Panc1 (cell line): ENCODE data around the gene ZNF90. TPM values are rescaled to one million over a fixed set of nuclear protein-coding genes. Genes with fewer than 3 reads are reported as not detected.
A peak's percentile ranks its signal among the peaks of the same experiment; 100 is the strongest.

Experiments
- ATAC-seq: fragments of 200-7000 bp; cut with Tn5 transposase; 2 replicates; pipeline ENCODE4 v1.9.1; 2020; ENCODE audit warnings: mild to moderate bottlenecking, moderate library complexity
- BruUV-seq: library from RNA; stranded (reverse); fragments of 400-500 nt; replicated peaks from 2 replicates; lab custom pipeline; 2021; lab: Mats Ljungman, UMichigan
- CTCF ChIA-PET: fragments of 300-600 bp; sonication (Branson Sonifier 250); formaldehyde crosslinking; loops from one replicate; lab custom pipeline; 2022; ENCODE audit warnings: antibody characterized with exemption; lab: Charles Lee
- POLR2A ChIA-PET: fragments of 300-600 bp; sonication (Branson Sonifier 250); formaldehyde crosslinking; loops from one replicate; lab custom pipeline; 2022; ENCODE audit warnings: antibody characterized with exemption; lab: Charles Lee
- DNase-seq: peaks from one replicate; pipeline ENCODE4 v3.0.0-alpha.2; 2010; ENCODE audit warnings: low read depth, low spot score
- H3K27ac ChIP-seq: 2 replicates; pipeline ENCODE4 v1.5.1; 2011; ENCODE audit warnings: mild to moderate bottlenecking, low read length, inconsistent platforms
- H3K27me3 ChIP-seq: fragments of 200-500 bp; sonication (Bioruptor generic); 2 replicates; pipeline ENCODE4 v1.6.0; 2014; ENCODE audit warnings: low read length, inconsistent platforms; ENCODE audit not compliant: control insufficient read depth, insufficient read depth
- H3K36me3 ChIP-seq: fragments of 200-500 bp; sonication (Bioruptor generic); 2 replicates; pipeline ENCODE4 v1.5.1; 2014; ENCODE audit warnings: inconsistent platforms, mild to moderate bottlenecking, low read length, moderate library complexity; ENCODE audit not compliant: control insufficient read depth, insufficient read depth
- H3K4me1 ChIP-seq: 2 replicates; pipeline ENCODE4 v1.5.1; 2011; ENCODE audit warnings: inconsistent platforms, mild to moderate bottlenecking, low read length, moderate library complexity; ENCODE audit not compliant: control insufficient read depth, insufficient read depth
- H3K4me3 ChIP-seq, 2 experiments: 2 replicates each; pipeline ENCODE4 v1.5.1; 2011 to 2012; ENCODE audit warnings: low read depth in 2 of 2, low read length in 2 of 2, mild to moderate bottlenecking in 2 of 2, inconsistent platforms in 1 of 2, moderate library complexity in 1 of 2
- H3K9me3 ChIP-seq: fragments of 200-500 bp; sonication (Bioruptor generic); 2 replicates; pipeline ENCODE4 v1.5.1; 2014; ENCODE audit warnings: low read depth, mild to moderate bottlenecking, inconsistent platforms, low read length, moderate library complexity; ENCODE audit not compliant: control insufficient read depth, insufficient read depth
- POLR2AphosphoS5 ChIP-seq: IDR thresholded peaks from 2 replicates; pipeline ENCODE4 v1.6.1; 2012; ENCODE audit warnings: mild to moderate bottlenecking, low read depth, low read length, moderate library complexity
- SIN3A ChIP-seq: IDR thresholded peaks from 2 replicates; pipeline ENCODE4 v1.6.1; 2012; ENCODE audit warnings: low read depth, mild to moderate bottlenecking, low read length, moderate library complexity, borderline replicate concordance; ENCODE audit not compliant: insufficient read depth
- TCF7L2 ChIP-seq: IDR thresholded peaks from 2 replicates; pipeline ENCODE4 v1.6.1; 2011; ENCODE audit warnings: mild to moderate bottlenecking, low read depth, low read length, inconsistent platforms
- in situ Hi-C: cut with HindIII; loops from 2 replicates; pipeline ENCODE4 v1.10.0; 2016; ENCODE audit warnings: low sequenced_read_pairs, low pct_unique_long_range_greater_than_20kb
- intact Hi-C: fragments of 100-400 bp; cut with micrococcal nuclease; formaldehyde crosslinking; loops from one replicate; pipeline ENCODE4 v1.10.0; 2022; ENCODE audit not compliant: unreplicated experiment
- total RNA-seq: library from RNA; stranded (reverse); gene quantifications from one replicate; pipeline ENCODE4 v1.2.1, GENCODE V29; 2021; ENCODE audit not compliant: unreplicated experiment
- TF ChIP-seq, protein P1 (sequence below): fragments of 450-650 bp; IDR thresholded peaks from 2 replicates; pipeline ENCODE4 v1.5.1; 2017; ENCODE audit warnings: mild to moderate bottlenecking
- TF ChIP-seq, protein P2 (sequence below), 2 experiments: IDR thresholded peaks; 2 replicates each; pipeline ENCODE4 v1.6.1; 2011 to 2012; ENCODE audit warnings: low read depth in 2 of 2, control low read depth in 1 of 2, low read length in 1 of 2, mild to moderate bottlenecking in 1 of 2, moderate library complexity in 1 of 2; ENCODE audit not compliant: insufficient read depth in 1 of 2

Gene ZNF90
- total RNA-seq, 1 experiment from 2014 or later, result 7.5 TPM

DNA sequence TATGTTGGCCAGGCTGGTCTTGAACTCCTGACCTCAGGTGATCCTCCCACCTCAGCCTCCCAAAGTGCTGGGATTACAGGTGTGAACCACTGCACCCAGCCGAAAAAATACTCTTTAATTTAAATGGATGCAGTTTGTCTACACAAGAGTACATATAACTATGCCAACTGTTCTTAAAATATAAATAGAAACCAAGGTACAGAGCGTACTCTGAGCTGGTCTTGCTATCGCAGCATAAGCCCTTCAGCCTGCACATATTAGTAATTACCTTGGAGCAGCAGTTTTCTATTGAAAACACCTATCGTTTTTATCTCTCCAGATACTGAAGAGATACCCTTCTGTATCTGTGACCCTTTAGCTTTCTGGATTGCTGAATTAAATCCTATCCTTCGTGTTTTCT lies 41.9 kb upstream of the ZNF90 start:
- DNase-seq (no peak), ATAC-seq (no peak)
- ChIA-PET POLR2A (no interaction called here), CTCF (no interaction called here)
- H3K27me3 ChIP-seq, result no peaks in the 10 kb centered on the region
- BruUV-seq, result no TSS peak
- H3K27ac ChIP-seq, result no peak overlapping the region
- intact Hi-C loops, result no loop called here
- in situ Hi-C loops, result no loop called here
- no peaks in the 10 kb centered on the region for H3K36me3 ChIP-seq
- no peak overlapping the region for H3K4me3 ChIP-seq
- TF ChIP-seq, protein P1, sequence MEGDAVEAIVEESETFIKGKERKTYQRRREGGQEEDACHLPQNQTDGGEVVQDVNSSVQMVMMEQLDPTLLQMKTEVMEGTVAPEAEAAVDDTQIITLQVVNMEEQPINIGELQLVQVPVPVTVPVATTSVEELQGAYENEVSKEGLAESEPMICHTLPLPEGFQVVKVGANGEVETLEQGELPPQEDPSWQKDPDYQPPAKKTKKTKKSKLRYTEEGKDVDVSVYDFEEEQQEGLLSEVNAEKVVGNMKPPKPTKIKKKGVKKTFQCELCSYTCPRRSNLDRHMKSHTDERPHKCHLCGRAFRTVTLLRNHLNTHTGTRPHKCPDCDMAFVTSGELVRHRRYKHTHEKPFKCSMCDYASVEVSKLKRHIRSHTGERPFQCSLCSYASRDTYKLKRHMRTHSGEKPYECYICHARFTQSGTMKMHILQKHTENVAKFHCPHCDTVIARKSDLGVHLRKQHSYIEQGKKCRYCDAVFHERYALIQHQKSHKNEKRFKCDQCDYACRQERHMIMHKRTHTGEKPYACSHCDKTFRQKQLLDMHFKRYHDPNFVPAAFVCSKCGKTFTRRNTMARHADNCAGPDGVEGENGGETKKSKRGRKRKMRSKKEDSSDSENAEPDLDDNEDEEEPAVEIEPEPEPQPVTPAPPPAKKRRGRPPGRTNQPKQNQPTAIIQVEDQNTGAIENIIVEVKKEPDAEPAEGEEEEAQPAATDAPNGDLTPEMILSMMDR, result no peak
- TF ChIP-seq SIN3A (no peak), POLR2AphosphoS5 (no peak)
- TF ChIP-seq, protein P2, sequence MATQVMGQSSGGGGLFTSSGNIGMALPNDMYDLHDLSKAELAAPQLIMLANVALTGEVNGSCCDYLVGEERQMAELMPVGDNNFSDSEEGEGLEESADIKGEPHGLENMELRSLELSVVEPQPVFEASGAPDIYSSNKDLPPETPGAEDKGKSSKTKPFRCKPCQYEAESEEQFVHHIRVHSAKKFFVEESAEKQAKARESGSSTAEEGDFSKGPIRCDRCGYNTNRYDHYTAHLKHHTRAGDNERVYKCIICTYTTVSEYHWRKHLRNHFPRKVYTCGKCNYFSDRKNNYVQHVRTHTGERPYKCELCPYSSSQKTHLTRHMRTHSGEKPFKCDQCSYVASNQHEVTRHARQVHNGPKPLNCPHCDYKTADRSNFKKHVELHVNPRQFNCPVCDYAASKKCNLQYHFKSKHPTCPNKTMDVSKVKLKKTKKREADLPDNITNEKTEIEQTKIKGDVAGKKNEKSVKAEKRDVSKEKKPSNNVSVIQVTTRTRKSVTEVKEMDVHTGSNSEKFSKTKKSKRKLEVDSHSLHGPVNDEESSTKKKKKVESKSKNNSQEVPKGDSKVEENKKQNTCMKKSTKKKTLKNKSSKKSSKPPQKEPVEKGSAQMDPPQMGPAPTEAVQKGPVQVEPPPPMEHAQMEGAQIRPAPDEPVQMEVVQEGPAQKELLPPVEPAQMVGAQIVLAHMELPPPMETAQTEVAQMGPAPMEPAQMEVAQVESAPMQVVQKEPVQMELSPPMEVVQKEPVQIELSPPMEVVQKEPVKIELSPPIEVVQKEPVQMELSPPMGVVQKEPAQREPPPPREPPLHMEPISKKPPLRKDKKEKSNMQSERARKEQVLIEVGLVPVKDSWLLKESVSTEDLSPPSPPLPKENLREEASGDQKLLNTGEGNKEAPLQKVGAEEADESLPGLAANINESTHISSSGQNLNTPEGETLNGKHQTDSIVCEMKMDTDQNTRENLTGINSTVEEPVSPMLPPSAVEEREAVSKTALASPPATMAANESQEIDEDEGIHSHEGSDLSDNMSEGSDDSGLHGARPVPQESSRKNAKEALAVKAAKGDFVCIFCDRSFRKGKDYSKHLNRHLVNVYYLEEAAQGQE (IDR thresholded peaks at IDR 0.05; ENCODE audit: insufficient read depth in 1 of 2, low read depth in 2 of 2, low read length in 1 of 2), result no peak
- H3K9me3 ChIP-seq, result no peaks in the 10 kb centered on the region
- 0 out of 2 replicates have a peak, but pooled peaks cover 6% of the 10 kb centered on the region for H3K4me1 ChIP-seq

DNA sequence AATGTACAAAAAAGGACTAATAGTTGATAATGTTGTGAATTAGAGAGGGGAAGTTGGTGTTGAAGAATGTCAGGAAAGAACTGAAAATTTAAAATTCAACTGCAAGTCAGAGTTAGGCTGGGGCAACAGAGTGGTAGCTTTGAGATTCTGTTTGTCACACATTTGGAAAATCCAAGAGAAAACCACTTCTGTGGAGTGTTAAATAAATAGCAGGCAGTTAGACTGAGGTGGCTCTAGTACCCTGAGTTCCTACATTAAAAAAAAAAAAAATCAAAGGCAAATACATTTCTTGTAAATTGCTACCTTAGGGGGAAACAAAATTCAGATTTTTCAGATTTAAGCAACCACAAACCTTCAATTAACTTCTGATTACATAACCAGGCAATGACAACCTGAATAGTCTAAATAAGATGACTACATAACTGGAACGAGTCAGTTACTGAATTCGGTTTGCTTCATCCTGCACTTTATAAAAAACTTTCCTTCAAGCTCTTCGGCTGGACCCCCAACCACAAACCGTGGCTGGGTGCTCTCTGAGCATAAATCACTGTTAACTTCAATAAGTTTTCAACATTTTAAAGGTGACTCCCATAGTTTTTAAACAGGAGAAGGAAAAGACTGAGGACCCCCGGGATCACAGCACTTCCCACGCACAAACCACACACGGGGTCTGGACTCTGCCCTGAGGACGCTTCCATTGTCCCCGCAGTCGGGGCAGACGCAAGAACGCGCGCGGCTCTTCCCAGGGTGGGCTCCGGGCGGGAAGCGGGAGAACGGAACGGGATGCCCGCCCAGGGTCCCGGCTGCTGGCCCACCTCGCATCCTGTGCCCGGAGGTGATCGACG lies 39.2 kb upstream of the ZNF90 start:
- intact Hi-C loops, result no loop called here
- TF ChIP-seq, protein P1, result no peak
- TF ChIP-seq POLR2AphosphoS5, result no peak
- TF ChIP-seq SIN3A, result no peak
- no peak for TF ChIP-seq TCF7L2
- TF ChIP-seq, protein P2 (IDR thresholded peaks at IDR 0.05; ENCODE audit: insufficient read depth in 1 of 2, low read depth in 2 of 2, low read length in 1 of 2), result no peak
- ChIA-PET POLR2A (interaction anchor here (0.6 kb wide), 1 partner anchor 386 kb away, joined by 5 read pairs; no protein-coding TSS in a partner anchor), CTCF (no interaction called here)
- H3K4me3 ChIP-seq, result peak overlapping the region; percentile 71 to 82
- H3K9me3 ChIP-seq, result no peaks in the 10 kb centered on the region
- in situ Hi-C loops, result no loop called here
- DNase-seq (no peak), ATAC-seq (no peak; the same call in 1 of the 2 replicates)
- no TSS peak for BruUV-seq
- 0 out of 2 replicates have a peak, but pooled peaks cover 6% of the 10 kb centered on the region for H3K4me1 ChIP-seq
- H3K27ac ChIP-seq, result peak overlapping the region; percentile 78
- no peaks in the 10 kb centered on the region for H3K27me3 ChIP-seq
- no peaks in the 10 kb centered on the region for H3K36me3 ChIP-seq
